Neural crest cell (in vitro differentiated cells): ENCODE measurements around the gene MAST2. TPM values are rescaled to one million over a fixed set of nuclear protein-coding genes. Genes with fewer than 3 reads are reported as not detected.

Experiments
- DNase-seq: peaks from one replicate; pipeline ENCODE4 v3.0.0; 2021; ENCODE audit warnings: low read depth, mixed read lengths, low spot score
- H3K27ac Mint-ChIP-seq: one replicate; pipeline ENCODE4 v1.8.0; 2021; ENCODE audit warnings: mild to moderate bottlenecking, mixed read lengths; ENCODE audit not compliant: unreplicated experiment
- H3K27me3 Mint-ChIP-seq: 2 replicates; pipeline ENCODE4 v1.8.0; 2021; ENCODE audit warnings: low read depth, mild to moderate bottlenecking, mixed read lengths
- H3K36me3 Mint-ChIP-seq: 2 replicates; pipeline ENCODE4 v1.8.0; 2021; ENCODE audit warnings: low read depth, mild to moderate bottlenecking, mixed read lengths
- H3K4me1 Mint-ChIP-seq: 2 replicates; pipeline ENCODE4 v1.8.0; 2021; ENCODE audit warnings: mixed read lengths
- H3K4me3 Mint-ChIP-seq: one replicate; pipeline ENCODE4 v1.8.0; 2021; ENCODE audit warnings: mild to moderate bottlenecking, mixed read lengths
- H3K9me3 Mint-ChIP-seq: 2 replicates; pipeline ENCODE4 v1.8.0; 2021; ENCODE audit warnings: mixed read lengths
- CTCF ChIP-seq: fragments of 200-600 bp; sonication (generic); conservative IDR thresholded peaks from 2 replicates; pipeline ENCODE4 v1.5.0; 2021; ENCODE audit warnings: antibody characterized with exemption, mild to moderate bottlenecking
- total RNA-seq: library from RNA; stranded (reverse); gene quantifications from 2 replicates; pipeline ENCODE4 v1.2.1, GENCODE V29; 2021

The MAST2 gene
- total RNA-seq, 1 donor from 2014 or later: 47.6 TPM

- no peak for DNase-seq
- no peak for TF ChIP-seq CTCF
- Mint-ChIP-seq H3K36me3 (no peaks in the 10 kb centered on the region), H3K27me3 (no peaks in the 10 kb centered on the region), H3K4me1 (peaks cover 12% of the 10 kb centered on the region), H3K9me3 (no peaks in the 10 kb centered on the region), H3K4me3 (no peak overlapping the region), H3K27ac (no peak overlapping the region)
These were observed 72.7 kb downstream of the MAST2 start for GRCh38 chr1:45876000-45876617.

GRCh38 chr1:45877264-45877663 lies 73.9 kb downstream of the MAST2 start:
- TF ChIP-seq CTCF: no peak
- H3K9me3 Mint-ChIP-seq: no peaks in the 10 kb centered on the region
- H3K4me1 Mint-ChIP-seq: peaks cover under 1% of the 10 kb centered on the region
- H3K27me3 Mint-ChIP-seq: no peaks in the 10 kb centered on the region
- no peak overlapping the region for H3K4me3 Mint-ChIP-seq
- no peak overlapping the region for H3K27ac Mint-ChIP-seq
- DNase-seq: no peak
- no peaks in the 10 kb centered on the region for H3K36me3 Mint-ChIP-seq

- DNase-seq: no peak
These were observed 76.6 kb downstream of the MAST2 start for GRCh38 chr1:45879885-45880598.

GRCh38 chr1:45880930-45881329 lies 77.5 kb downstream of the MAST2 start:
- H3K4me3 Mint-ChIP-seq: no peak overlapping the region
- H3K36me3 Mint-ChIP-seq: no peaks in the 10 kb centered on the region
- H3K27me3 Mint-ChIP-seq: no peaks in the 10 kb centered on the region
- H3K9me3 Mint-ChIP-seq: no peaks in the 10 kb centered on the region
- no peak for DNase-seq
- no peaks in the 10 kb centered on the region for H3K4me1 Mint-ChIP-seq
- H3K27ac Mint-ChIP-seq: no peak overlapping the region
- TF ChIP-seq CTCF: no peak

More at GRCh38 chr1:45879885-45880598, 76.6 kb downstream of the MAST2 start:
- Mint-ChIP-seq H3K27me3 (no peaks in the 10 kb centered on the region), H3K4me1 (no peaks in the 10 kb centered on the region), H3K9me3 (no peaks in the 10 kb centered on the region), H3K36me3 (no peaks in the 10 kb centered on the region), H3K4me3 (no peak overlapping the region), H3K27ac (no peak overlapping the region)
- no peak for TF ChIP-seq CTCF

GRCh38 chr1:45883658-45884057 lies 80.2 kb downstream of the MAST2 start:
- TF ChIP-seq CTCF: no peak
- no peak overlapping the region for H3K27ac Mint-ChIP-seq
- no peak for DNase-seq
- H3K4me3 Mint-ChIP-seq: no peak overlapping the region
- peaks cover 11% of the 10 kb centered on the region for H3K4me1 Mint-ChIP-seq
- H3K9me3 Mint-ChIP-seq: no peaks in the 10 kb centered on the region
- no peaks in the 10 kb centered on the region for H3K27me3 Mint-ChIP-seq
- no peaks in the 10 kb centered on the region for H3K36me3 Mint-ChIP-seq
